HG02763 (cell line): Measurements from ENCODE around the gene YWHAE.
"Not testable (repeated sequence)": the region's sequence is repeated elsewhere in the genome, so short reads cannot be mapped to it uniquely, and the experiment has no call there.

ENCODE experiments used
- ATAC-seq: cut with Tn5 transposase; IDR thresholded peaks from one replicate; pipeline ENCODE4 v1.9.1; 2021; ENCODE audit warnings: mild to moderate bottlenecking, moderate library complexity; ENCODE audit not compliant: unreplicated experiment

The YWHAE gene

DNA sequence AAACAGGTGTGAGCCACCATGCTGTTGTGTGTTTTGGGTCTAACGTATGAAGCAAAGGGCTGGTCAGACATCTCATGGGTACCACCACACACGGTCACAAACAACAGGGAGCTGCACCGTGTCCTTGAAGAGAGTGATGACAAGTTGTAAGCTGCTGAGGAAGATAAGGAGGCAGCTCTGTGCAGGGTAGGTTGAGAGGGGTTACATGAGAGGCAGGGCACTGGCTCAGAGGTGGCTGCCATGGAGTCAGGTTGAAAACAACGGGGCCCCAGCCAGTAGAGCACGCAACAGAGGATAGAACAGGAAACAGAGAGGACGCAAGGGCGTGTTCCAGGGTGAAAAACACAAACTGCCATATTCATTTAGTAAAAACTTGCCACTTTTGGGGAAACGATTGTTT, 68.3 kb downstream of the YWHAE start:
- ATAC-seq, result no peak

GRCh38 chr17:1329745-1330343, 70.2 kb downstream of the YWHAE start:
- ATAC-seq, result no peak

GRCh38 chr17:1328437-1328836, 71.6 kb downstream of the YWHAE start:
- no peak for ATAC-seq

DNA sequence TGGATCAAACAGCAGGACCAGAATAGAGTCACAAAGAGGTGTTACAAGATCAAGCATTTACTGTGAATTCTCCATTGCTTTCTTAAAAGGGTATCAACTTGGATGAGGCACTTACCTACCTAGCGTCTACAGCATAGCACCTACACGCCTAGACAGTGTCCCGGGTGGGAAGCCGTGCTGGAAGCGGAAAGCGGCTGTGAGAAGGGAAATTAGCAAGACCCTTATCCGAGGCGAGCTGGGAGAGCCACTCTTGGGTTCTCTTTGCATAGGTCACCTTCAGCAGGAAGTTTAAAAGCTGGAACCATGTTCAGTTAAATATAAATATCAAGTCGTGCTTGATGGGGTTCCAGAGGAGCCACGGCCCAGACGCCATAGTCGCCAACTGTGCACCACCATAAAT, 74.3 kb downstream of the YWHAE start:
- ATAC-seq, result no peak

- ATAC-seq, result no peak
These were observed 75.7 kb downstream of the YWHAE start for GRCh38 chr17:1324201-1324771.

DNA sequence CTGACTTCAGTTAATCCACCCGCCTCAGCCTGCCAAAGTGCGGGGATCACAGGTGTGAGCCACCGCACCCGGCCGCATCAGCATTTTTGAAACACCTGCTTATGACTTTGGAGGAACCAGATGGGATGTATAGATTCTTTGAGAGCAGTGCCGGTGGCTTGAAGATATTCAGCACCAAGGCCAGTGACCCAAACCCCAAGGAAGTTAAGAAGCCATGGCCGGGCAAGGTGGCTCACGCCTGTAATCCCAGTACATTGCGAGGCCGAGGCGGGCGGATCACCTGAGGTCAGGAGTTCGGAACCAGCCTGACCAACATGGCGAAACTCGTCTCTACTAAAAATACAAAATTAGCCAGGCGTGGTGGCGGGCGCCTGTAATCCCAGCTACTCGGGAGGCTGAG, 76.7 kb downstream of the YWHAE start:
- no peak for ATAC-seq

GRCh38 chr17:1322480-1322879, 77.5 kb downstream of the YWHAE start:
- no peak for ATAC-seq

- ATAC-seq, result no peak
These were observed 78.0 kb downstream of the YWHAE start for GRCh38 chr17:1322014-1322428.

DNA sequence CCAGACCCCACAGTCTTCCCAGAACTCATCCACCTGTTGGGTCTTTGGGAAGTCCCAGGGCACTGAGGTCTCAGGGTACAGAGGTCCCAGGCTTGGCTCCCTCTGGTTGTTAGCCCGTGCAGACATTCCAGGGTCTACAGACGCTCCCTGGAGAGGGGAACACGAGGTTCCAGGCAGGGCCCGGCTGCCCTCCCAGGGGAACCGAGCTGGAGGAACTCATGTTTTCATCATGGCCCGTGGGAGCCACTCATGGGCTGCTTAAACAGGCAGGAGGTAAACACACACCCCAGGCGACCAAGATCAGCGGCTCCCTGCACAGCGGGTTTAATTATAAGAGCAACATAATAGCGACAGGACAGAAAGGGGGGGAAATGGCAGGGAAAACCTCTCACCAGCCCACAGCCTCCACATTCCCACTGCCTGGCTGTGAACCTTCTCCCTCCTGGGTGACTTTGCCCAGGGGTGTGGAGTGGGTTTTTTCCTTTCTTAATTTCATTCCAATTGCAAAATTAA, 84.1 kb downstream of the YWHAE start:
- ATAC-seq, result no peak

GRCh38 chr17:1315409-1315808, 84.6 kb downstream of the YWHAE start:
- ATAC-seq, result no peak

DNA sequence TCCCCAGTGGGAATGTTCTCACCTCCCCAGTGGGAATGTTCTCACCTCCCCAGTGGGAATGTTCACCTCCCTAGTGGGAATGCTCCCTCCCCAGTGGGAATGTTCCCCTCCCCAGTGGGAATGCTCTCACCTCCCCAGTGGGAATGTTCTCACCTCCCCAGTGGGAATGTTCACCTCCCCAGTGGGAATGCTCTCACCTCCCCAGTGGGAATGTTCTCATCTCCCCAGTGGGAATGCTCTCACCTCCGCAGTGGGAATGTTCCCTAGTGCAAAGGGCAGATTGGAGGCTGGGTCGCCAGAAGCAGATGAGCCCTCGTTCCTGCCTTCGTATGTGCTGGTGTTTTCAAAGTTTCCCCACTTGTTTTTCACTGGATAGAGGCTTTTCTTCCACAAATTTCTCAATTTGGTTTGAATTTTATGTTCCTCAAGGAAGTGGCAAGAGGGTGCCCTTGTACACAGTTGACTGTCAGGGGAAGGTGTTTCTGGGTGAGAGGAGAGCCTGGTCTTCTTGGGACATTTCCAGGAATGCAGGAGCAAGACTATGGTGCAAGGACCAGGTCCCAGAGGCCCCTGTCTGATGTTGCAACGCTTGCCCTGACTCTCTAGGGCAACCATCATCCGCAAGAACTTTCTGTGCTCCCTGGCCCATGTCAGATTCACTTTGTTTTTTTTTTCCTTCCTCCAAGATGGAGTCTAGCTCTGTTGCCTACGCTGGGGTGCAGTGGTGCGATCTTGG, 86.6 kb downstream of the YWHAE start:
- ATAC-seq, result no peak

GRCh38 chr17:1312261-1312870, 87.7 kb downstream of the YWHAE start:
- ATAC-seq, result no peak

DNA sequence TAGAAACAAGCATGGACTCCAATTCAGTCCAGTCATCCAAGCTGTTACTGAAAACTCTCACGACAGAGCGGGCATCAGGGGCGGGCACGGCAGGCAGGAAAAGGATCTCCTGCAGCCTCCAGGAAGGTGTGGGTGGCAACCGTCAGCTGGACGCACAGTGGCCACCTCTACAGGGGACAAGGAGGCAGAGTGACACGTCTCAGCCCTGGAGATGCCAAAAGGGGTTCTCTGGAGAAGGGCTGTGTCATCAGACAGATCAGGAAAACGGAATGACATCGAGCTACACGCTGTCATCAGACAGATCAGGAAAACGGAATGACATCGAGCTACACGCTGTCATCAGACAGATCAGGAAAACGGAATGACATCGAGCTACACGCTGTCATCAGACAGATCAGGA, 92.2 kb downstream of the YWHAE start:
- ATAC-seq, result not testable (repeated sequence)

GRCh38 chr17:1304962-1305563, 95.0 kb downstream of the YWHAE start:
- no peak for ATAC-seq

- ATAC-seq, result no peak
These were observed 95.5 kb downstream of the YWHAE start for GRCh38 chr17:1304522-1304921.

DNA sequence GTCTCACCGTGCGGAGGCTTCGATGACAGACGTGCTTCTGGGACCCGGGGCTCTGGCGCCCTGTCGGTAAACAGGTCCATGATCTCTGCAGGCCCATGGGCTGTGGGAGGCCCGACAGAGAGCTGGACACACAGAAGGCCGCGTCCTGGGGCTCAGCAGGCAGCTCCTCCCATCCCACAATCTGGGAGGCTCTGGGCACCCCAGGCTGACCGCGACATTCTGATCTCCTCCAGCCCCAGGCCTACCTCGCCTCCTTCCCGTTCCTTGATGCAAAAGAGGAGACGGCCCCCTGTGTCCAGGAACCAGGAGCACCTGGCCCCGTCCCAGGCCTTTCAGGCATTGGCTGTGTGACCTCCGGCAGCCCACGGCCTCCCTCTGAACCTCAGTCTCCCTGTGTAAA, 97.3 kb downstream of the YWHAE start:
- no peak for ATAC-seq

DNA sequence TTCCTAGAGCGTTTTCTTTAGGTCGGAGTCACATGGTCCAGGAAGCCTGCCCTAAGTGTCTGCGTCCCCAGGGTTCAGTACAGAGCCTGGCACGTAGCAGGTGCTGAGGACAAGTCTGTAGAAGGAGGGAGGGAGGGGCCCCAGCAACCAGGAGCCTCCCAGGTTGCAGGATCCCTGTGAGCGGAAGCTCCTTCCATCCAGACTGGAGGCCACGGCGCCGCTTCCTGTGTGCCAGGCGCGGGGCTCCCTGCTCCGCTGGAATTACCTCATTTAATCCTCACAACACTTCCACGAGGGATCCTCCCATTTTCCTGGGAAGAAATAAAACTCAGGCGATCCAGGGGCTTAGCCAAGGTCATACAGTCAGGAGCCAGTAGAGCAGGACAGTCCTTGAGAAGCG, 98.5 kb downstream of the YWHAE start:
- ATAC-seq, result no peak

- no peak for ATAC-seq
These were observed 99.6 kb downstream of the YWHAE start for GRCh38 chr17:1300371-1300905.

DNA sequence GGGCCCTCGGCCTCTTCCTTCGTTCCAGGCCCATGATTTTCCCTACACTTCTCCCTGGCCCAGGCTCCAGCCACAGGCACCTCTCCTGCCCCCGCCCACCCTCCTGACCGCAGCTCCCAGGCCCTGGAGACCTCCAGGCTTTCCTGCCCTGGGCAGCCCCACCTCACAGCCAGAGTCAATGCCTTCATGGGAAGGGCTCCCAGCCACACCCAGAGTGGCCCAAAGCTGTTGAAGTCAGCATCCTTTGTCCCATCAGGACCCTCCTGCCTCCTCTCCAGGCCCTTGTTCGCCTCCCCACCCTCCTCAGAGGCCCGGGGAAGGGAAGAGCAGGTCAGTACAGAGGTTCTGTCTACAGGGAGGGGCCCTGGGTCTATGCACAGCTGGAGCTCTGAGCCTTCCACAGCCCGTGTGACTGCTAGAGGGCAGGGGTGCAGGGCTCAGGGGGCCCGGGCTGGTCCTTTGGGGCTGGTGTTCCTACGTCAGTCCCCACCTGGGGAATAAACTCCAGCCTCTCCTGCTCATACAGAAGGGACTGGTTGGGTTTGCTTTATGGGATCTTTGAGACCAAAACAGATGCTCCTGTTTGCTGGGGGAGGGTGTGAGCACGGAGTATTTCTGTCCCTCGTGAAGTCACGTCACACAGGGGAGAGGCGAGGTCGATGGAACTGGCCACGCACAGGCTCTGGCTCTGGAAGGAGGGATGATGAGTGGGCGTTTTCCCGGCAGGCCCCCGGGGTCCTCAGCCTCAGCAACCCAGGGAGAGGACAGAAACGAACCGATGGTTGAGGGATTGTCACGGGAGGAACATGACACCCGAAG, 100.3 kb downstream of the YWHAE start:
- no peak for ATAC-seq

GRCh38 chr17:1298606-1299005, 101.4 kb downstream of the YWHAE start:
- ATAC-seq, result no peak
